ENCODE measurements around the gene HOXC5. TPM values are rescaled to one million over a fixed set of nuclear protein-coding genes. Genes with fewer than 3 reads are reported as not detected.

The HOXC5 gene
- total and polyA plus RNA-seq, 2 donors (not counting 1 experiment from before 2014, with no cell fraction given) = not detected

DNA sequence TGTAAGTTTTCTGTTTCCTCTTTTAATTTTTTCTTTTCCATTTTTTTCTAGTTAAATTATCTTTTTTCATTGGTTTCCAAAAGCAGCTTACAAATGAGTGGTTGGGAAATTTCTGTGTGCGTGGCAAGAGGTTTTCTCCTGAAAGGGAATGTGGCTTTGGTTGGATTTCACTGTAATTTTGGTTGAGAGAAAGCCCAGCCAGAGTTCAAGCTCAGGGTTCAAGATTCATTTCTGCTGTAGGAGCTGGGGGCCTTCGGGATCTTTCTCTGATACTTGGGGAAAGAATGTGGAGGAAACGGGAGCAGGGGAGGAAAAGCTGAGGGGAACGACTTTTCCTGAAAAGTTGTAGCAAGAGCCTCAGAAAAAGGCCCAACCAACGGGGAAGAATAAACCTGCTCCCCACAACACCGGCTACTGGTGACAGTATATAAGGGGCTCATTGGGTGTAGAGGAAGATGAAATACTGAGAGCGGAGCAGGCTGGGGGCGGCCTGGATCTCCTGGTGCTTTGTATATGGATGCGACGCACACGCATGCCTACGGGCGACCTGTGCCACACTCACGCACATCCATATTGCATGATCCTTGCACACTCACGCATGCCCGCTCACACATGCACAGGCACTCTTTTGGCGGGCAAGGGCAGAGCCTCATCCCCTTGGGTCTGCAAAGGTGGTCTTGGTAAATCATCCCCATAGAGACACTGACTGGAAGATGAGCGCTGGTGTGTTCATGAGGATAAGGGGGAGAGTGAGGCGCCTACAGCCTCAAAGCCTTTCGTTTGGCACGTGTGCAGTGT is 46.0 kb upstream of the HOXC5 start:
- peaks cover 30 to 48% of the 10 kb centered on the region in 2 donors for H3K4me1 ChIP-seq (ENCODE audit: control insufficient read depth in 2 of 2, insufficient read depth in 2 of 2, low read length in 2 of 2)
- H3K4me3 Mint-ChIP-seq = peak overlapping the region; percentile 29

More for the DNA sequence above, 46.0 kb upstream of the HOXC5 start:
- ChIA-PET POLR2A (no interaction called here), CTCF (interaction anchor here (0.8 to 1.4 kb wide), 4 partner anchors 45 to 633 kb away, joined by 3 to 6 read pairs (median 4); partner anchors contain the start of gene HOXC5)
- Histone ChIP-seq H3K4me3 (ENCODE audit: control extremely low read depth in 1 of 5, extremely low read depth in 1 of 5, insufficient read depth in 1 of 5, low read depth in 2 of 5, low read length in 4 of 5) (no peak overlapping the region), H3K27me3 (replicated peaks in 1 of 4; ENCODE audit: control extremely low read depth in 1 of 4, control insufficient read depth in 3 of 4, insufficient read depth in 4 of 4, low read length in 3 of 4) (peaks cover 0 to 98% (median 92%) of the 10 kb centered on the region in 4 experiments), H3K36me3 (replicated peaks in 1 of 2; ENCODE audit: control extremely low read depth in 1 of 2, control insufficient read depth in 1 of 2, extremely low read depth in 1 of 2, insufficient read depth in 2 of 2, low read length in 1 of 2) (no peaks in the 10 kb centered on the region), H3K79me2 (ENCODE audit: control insufficient read depth, insufficient read depth, low read length) (no peaks in the 10 kb centered on the region), H3K4me2 (replicated peaks; ENCODE audit: low read depth, low read length, poor library complexity, severe bottlenecking) (no peak overlapping the region), H3K27ac (ENCODE audit: low read length in 2 of 2) (no peak overlapping the region), H2AFZ (ENCODE audit: insufficient read depth, low read depth, low read length, poor library complexity, severe bottlenecking) (no peak overlapping the region), H4K20me1 (ENCODE audit: control insufficient read depth, insufficient read depth, low read length, poor library complexity, severe bottlenecking) (no peaks in the 10 kb centered on the region), H3K9ac (ENCODE audit: low read length) (no peak overlapping the region), H3K9me3 (ENCODE audit: control extremely low read depth in 1 of 3, control insufficient read depth in 2 of 3, insufficient read depth in 1 of 3, low read length in 2 of 3) (peaks cover 0 to 71% (median 12%) of the 10 kb centered on the region in 3 donors)
- Mint-ChIP-seq H3K27ac (peak overlapping the region; percentile 41), H3K27me3 (peaks cover 88% of the 10 kb centered on the region), H3K9me3 (ENCODE audit: insufficient read depth) (no peaks in the 10 kb centered on the region), H3K4me1 (peaks cover 29% of the 10 kb centered on the region)
- ATAC-seq (ENCODE audit: low read depth) = no peak
- intact Hi-C loops (cut with micrococcal nuclease) = loop anchor here (5.0 kb wide), 1 partner anchor 45 kb away; no protein-coding TSS in a partner anchor
- DNase-seq = no peak
- no peak for TF ChIP-seq EZH2 (IDR thresholded peaks at IDR 0.05; ENCODE audit: borderline replicate concordance, insufficient read depth, low read depth, low read length, poor library complexity, severe bottlenecking)
- TF ChIP-seq, protein P1, sequence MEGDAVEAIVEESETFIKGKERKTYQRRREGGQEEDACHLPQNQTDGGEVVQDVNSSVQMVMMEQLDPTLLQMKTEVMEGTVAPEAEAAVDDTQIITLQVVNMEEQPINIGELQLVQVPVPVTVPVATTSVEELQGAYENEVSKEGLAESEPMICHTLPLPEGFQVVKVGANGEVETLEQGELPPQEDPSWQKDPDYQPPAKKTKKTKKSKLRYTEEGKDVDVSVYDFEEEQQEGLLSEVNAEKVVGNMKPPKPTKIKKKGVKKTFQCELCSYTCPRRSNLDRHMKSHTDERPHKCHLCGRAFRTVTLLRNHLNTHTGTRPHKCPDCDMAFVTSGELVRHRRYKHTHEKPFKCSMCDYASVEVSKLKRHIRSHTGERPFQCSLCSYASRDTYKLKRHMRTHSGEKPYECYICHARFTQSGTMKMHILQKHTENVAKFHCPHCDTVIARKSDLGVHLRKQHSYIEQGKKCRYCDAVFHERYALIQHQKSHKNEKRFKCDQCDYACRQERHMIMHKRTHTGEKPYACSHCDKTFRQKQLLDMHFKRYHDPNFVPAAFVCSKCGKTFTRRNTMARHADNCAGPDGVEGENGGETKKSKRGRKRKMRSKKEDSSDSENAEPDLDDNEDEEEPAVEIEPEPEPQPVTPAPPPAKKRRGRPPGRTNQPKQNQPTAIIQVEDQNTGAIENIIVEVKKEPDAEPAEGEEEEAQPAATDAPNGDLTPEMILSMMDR (IDR thresholded peaks at IDR 0.05) = no peak
- WGBS (ENCODE audit: insufficient coverage) = 36% methylated on average over 12 of the region's 21 CpGs
